Endothelial cell of umbilical vein (primary cell): ENCODE measurements around the gene KCNMA1. TPM values are rescaled to one million over a fixed set of nuclear protein-coding genes. Genes with fewer than 3 reads are reported as not detected.

Experiments
- BruUV-seq: library from RNA; stranded (reverse); fragments of 400-500 nt; replicated peaks from 2 replicates; lab custom pipeline; 2021; lab: Mats Ljungman, UMichigan
- CTCF ChIA-PET: fragments of 300-600, 350-600 bp; sonication (Branson Sonifier 250); formaldehyde crosslinking; loops from one replicate; lab custom pipeline; 2021; ENCODE audit warnings: antibody characterized with exemption, inconsistent platforms; lab: Charles Lee
- POLR2A ChIA-PET: fragments of 300-600, 350-600 bp; sonication (Branson Sonifier 250); formaldehyde crosslinking; loops from one replicate; lab custom pipeline; 2021; ENCODE audit warnings: antibody characterized with exemption, inconsistent platforms; lab: Charles Lee
- DNase-seq: peaks from one replicate; pipeline ENCODE4 v3.0.0-alpha.2; 2011; ENCODE audit warnings: low read depth, low spot score
- FAIRE-seq: peaks from 2 replicates; lab custom pipeline; 2011; peaks lifted over from hg19 to GRCh38; lab: Jason Lieb, UNC
- H2AFZ ChIP-seq: 2 replicates; pipeline ENCODE4 v1.6.0; 2012; ENCODE audit warnings: low read depth, low read length, control low read depth, inconsistent platforms
- H3K27ac ChIP-seq: 2 replicates; pipeline ENCODE4 v1.5.1; 2011; ENCODE audit warnings: low read depth, mild to moderate bottlenecking, control low read depth, low read length, moderate library complexity; ENCODE audit not compliant: insufficient read depth
- H3K27me3 ChIP-seq, 2 experiments: 2 replicates each; pipeline versions ENCODE4 v1.6.0 to v1.6.1; 2011; ENCODE audit warnings: low read length in 2 of 2, mixed read lengths in 1 of 2; ENCODE audit not compliant: control insufficient read depth in 2 of 2, insufficient read depth in 2 of 2
- H3K36me3 ChIP-seq, 2 experiments: 2 replicates in 1 of 2; 3 replicates in 1 of 2; pipeline ENCODE4 v1.5.1; 2011; ENCODE audit warnings: low read length in 2 of 2, mild to moderate bottlenecking in 1 of 2, moderate library complexity in 1 of 2; ENCODE audit not compliant: control insufficient read depth in 2 of 2, insufficient read depth in 2 of 2; ENCODE audit errors: extremely low read depth in 1 of 2
- H3K4me1 ChIP-seq: 3 replicates; pipeline ENCODE4 v1.5.1; 2011; ENCODE audit warnings: mild to moderate bottlenecking, low read length; ENCODE audit not compliant: control insufficient read depth, insufficient read depth; ENCODE audit errors: extremely low read depth
- H3K4me2 ChIP-seq: 2 replicates; pipeline ENCODE4 v1.6.1; 2011; ENCODE audit warnings: low read length, control low read depth, mixed read lengths; ENCODE audit not compliant: insufficient read depth
- H3K4me3 ChIP-seq, 3 experiments: fragments of 200-600 bp in 1 of 3; sonication (generic), shearing (Covaris generic) in 1 of 3; replicated peaks in 1 of 3; 2 replicates each; pipeline ENCODE4 v1.5.1; 2011 to 2016; ENCODE audit warnings: control low read depth in 3 of 3, low read length in 3 of 3, mild to moderate bottlenecking in 2 of 3, inconsistent platforms in 1 of 3, low read depth in 1 of 3, moderate library complexity in 1 of 3; ENCODE audit not compliant: insufficient read depth in 1 of 3
- H3K79me2 ChIP-seq: 2 replicates; pipeline ENCODE4 v1.6.0; 2012; ENCODE audit warnings: low read length, inconsistent platforms; ENCODE audit not compliant: control insufficient read depth, insufficient read depth
- H3K9ac ChIP-seq: replicated peaks from 2 replicates; pipeline ENCODE3; 2011; ENCODE audit warnings: low read length, control low read depth; ENCODE audit not compliant: insufficient read depth; ENCODE audit errors: extremely low read depth
- H3K9me1 ChIP-seq: replicated peaks from 3 replicates; pipeline ENCODE4 v1.6.0; 2011; ENCODE audit warnings: mild to moderate bottlenecking, low read length; ENCODE audit not compliant: control insufficient read depth, insufficient read depth; ENCODE audit errors: extremely low read depth
- H3K9me3 ChIP-seq: replicated peaks from 2 replicates; pipeline ENCODE4 v1.5.1; 2012; ENCODE audit warnings: low read length, inconsistent platforms; ENCODE audit not compliant: control insufficient read depth, insufficient read depth
- H4K20me1 ChIP-seq: replicated peaks from 2 replicates; pipeline ENCODE3; 2011; ENCODE audit warnings: mild to moderate bottlenecking, low read length; ENCODE audit not compliant: control insufficient read depth, insufficient read depth; ENCODE audit errors: extremely low read depth
- EZH2 ChIP-seq: IDR thresholded peaks from 2 replicates; pipeline ENCODE4 v1.6.1; 2012; ENCODE audit warnings: borderline replicate concordance, low read depth, mild to moderate bottlenecking, moderate library complexity, low read length, inconsistent platforms; ENCODE audit not compliant: severe bottlenecking
- GATA2 ChIP-seq: IDR thresholded peaks from 2 replicates; pipeline ENCODE4 v1.7.0; 2011; ENCODE audit warnings: low read depth, mild to moderate bottlenecking, moderate library complexity, mixed read lengths, low read length; ENCODE audit not compliant: insufficient read length, insufficient read depth
- POLR2A ChIP-seq: IDR thresholded peaks from 2 replicates; pipeline ENCODE4 v1.6.1; 2012; ENCODE audit warnings: low read depth, mild to moderate bottlenecking, control low read depth, low read length
- POLR2AphosphoS5 ChIP-seq: IDR thresholded peaks from 2 replicates; pipeline ENCODE4 v1.6.1; 2012; ENCODE audit warnings: low read depth, mild to moderate bottlenecking, control low read depth, low read length, moderate library complexity; ENCODE audit not compliant: insufficient read depth
- dilution Hi-C: fragments of 300-500 bp; cut with MboI; formaldehyde crosslinking; loops from one replicate; pipeline ENCODE4 v1.15.0; 2019; ENCODE audit warnings: low sequenced_read_pairs; ENCODE audit not compliant: extremely low pct_ligation_motif_present
- intact Hi-C: fragments of 100-400 bp; cut with micrococcal nuclease; formaldehyde crosslinking; loops from one replicate; pipeline ENCODE4 v1.10.0; 2022
- polyA plus RNA-seq, 4 experiments: library from polyadenylated mRNA; depleted of rRNA in 3 of 4; stranded (reverse) in 3 of 4; unstranded in 1 of 4; fragments of >200 nt; gene quantifications; 2 replicates each; pipeline versions ENCODE4 v1.2.1 to v1.2.3, GENCODE V29; 2011 to 2012; ENCODE audit warnings: missing spikeins in 1 of 4
- total RNA-seq: library from RNA; stranded (reverse); gene quantifications from 2 replicates; pipeline ENCODE4 v1.2.3, GENCODE V29; 2021
- TF ChIP-seq, protein P1 (sequence below), 2 donors: IDR thresholded peaks; 1 replicate in 1 of 2; 2 replicates in 1 of 2; pipeline ENCODE4 v1.5.1; 2011; ENCODE audit warnings: low read length in 2 of 2, mild to moderate bottlenecking in 2 of 2, moderate library complexity in 2 of 2, control low read depth in 1 of 2, inconsistent platforms in 1 of 2, low read depth in 1 of 2; ENCODE audit not compliant: insufficient read depth in 1 of 2; ENCODE audit errors: extremely low read depth in 1 of 2
- TF ChIP-seq, protein P2 (sequence below): IDR thresholded peaks from 2 replicates; pipeline ENCODE4 v1.6.1; 2011; ENCODE audit not compliant: insufficient read depth, insufficient read length

Gene KCNMA1
- total and polyA plus RNA-seq, 2 donors (not counting 3 experiments of a cell fraction or from before 2014, with no cell fraction given) = 0.10 to 0.82 TPM

DNA sequence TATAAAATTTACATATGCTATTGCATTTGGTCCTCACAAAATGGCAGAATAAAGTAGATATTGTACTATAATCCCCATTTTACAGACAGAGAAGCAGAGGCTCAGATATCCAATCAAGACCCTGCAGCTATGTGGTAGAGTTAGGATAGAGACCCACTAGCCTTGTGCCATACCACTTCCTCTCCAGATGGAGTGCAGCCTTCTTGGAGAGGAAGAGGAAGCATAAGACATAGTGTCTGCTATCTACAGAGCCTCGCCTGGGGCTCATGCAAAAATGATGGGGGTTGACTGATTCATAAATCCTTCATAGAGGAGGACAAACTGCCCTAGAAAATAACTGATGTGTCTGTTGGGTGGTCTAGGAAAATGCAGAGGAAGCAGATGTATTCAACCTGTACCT, 447.3 kb downstream of the KCNMA1 start:
- Histone ChIP-seq H3K27me3 (peaks cover 5 to 8% of the 10 kb centered on the region in 2 experiments), H3K4me3 (no peak overlapping the region), H2AFZ (no peak overlapping the region), H3K9me3 (no peaks in the 10 kb centered on the region), H4K20me1 (no peaks in the 10 kb centered on the region), H3K79me2 (no peaks in the 10 kb centered on the region), H3K9me1 (no peaks in the 10 kb centered on the region), H3K9ac (no peak overlapping the region), H3K4me1 (no peaks in the 10 kb centered on the region), H3K36me3 (no peaks in the 10 kb centered on the region), H3K27ac (no peak overlapping the region), H3K4me2 (no peak overlapping the region)
- FAIRE-seq (no peak), DNase-seq (no peak)
- BruUV-seq = no TSS peak
- CTCF ChIA-PET = interaction anchor here (2.6 kb wide), 1 partner anchor 10 kb away, joined by 10 read pairs; no protein-coding TSS in a partner anchor
- dilution Hi-C loops (no loop called here), intact Hi-C loops (no loop called here)
- POLR2A ChIA-PET = no interaction called here
- TF ChIP-seq GATA2 (no peak), POLR2A (no peak)

DNA sequence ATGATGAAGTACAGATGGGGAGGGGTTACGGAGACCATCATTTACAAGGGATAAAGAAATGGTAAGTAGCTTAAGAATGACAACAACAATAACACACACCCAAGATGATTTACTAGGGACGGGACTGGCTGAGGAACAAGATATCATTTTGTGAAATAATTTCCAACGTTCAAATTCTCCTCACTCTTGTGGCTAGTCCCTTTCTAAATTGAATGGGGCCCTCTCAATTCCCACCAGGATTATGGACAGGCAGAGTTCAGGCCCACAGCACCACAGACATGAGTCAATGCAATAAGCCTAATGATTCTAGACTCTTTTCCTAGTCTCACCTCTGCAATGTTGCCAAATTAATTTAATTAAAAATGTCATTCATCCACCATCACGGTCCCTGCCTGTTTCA, 448.1 kb downstream of the KCNMA1 start:
- H3K4me2 ChIP-seq = no peak overlapping the region
- no TSS peak for BruUV-seq
- intact Hi-C loops = no loop called here
- no peaks in the 10 kb centered on the region for H3K9me3 ChIP-seq
- no peak overlapping the region for H2AFZ ChIP-seq
- no peaks in the 10 kb centered on the region for H4K20me1 ChIP-seq
- no peak overlapping the region for H3K27ac ChIP-seq
- no peaks in the 10 kb centered on the region for H3K36me3 ChIP-seq
- TF ChIP-seq GATA2 (no peak), EZH2 (no peak), POLR2A (no peak), POLR2AphosphoS5 (no peak)
- TF ChIP-seq, protein P1, sequence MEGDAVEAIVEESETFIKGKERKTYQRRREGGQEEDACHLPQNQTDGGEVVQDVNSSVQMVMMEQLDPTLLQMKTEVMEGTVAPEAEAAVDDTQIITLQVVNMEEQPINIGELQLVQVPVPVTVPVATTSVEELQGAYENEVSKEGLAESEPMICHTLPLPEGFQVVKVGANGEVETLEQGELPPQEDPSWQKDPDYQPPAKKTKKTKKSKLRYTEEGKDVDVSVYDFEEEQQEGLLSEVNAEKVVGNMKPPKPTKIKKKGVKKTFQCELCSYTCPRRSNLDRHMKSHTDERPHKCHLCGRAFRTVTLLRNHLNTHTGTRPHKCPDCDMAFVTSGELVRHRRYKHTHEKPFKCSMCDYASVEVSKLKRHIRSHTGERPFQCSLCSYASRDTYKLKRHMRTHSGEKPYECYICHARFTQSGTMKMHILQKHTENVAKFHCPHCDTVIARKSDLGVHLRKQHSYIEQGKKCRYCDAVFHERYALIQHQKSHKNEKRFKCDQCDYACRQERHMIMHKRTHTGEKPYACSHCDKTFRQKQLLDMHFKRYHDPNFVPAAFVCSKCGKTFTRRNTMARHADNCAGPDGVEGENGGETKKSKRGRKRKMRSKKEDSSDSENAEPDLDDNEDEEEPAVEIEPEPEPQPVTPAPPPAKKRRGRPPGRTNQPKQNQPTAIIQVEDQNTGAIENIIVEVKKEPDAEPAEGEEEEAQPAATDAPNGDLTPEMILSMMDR (IDR thresholded peaks at IDR 0.05; ENCODE audit: extremely low read depth in 1 of 2, insufficient read depth in 1 of 2, low read depth in 1 of 2, low read length in 2 of 2) = no peak
- TF ChIP-seq, protein P2, sequence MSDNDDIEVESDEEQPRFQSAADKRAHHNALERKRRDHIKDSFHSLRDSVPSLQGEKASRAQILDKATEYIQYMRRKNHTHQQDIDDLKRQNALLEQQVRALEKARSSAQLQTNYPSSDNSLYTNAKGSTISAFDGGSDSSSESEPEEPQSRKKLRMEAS = no peak
- dilution Hi-C loops = no loop called here
- no peaks in the 10 kb centered on the region for H3K9me1 ChIP-seq
- H3K9ac ChIP-seq = no peak overlapping the region
- H3K27me3 ChIP-seq = peaks cover 5 to 8% of the 10 kb centered on the region in 2 experiments
- DNase-seq = no peak
- H3K4me3 ChIP-seq = no peak overlapping the region
- no peaks in the 10 kb centered on the region for H3K4me1 ChIP-seq
- POLR2A ChIA-PET = no interaction called here
- CTCF ChIA-PET = interaction anchor here (1.0 to 2.9 kb wide), 3 partner anchors 14 to 24 kb away, joined by 3 to 9 read pairs (median 3); no protein-coding TSS in a partner anchor
- FAIRE-seq = no peak
- no peaks in the 10 kb centered on the region for H3K79me2 ChIP-seq
